Activated CD4-positive, alpha-beta T cell treated with anti-CD3 and anti-CD28 coated beads, Interleukin-2, amount 10 ng/mL, durations not matched to agents 24 days and 14 days (primary cell): ENCODE data around the gene IFT81. TPM values are rescaled to one million over a fixed set of nuclear protein-coding genes. Genes with fewer than 3 reads are reported as not detected.
"Not testable (repeated sequence)": the region's sequence is repeated elsewhere in the genome, so short reads cannot be mapped to it uniquely, and the experiment has no call there.

Source experiments
- DNase-seq: peaks from one replicate; pipeline ENCODE4 v3.0.0; 2022
- H3K27ac Mint-ChIP-seq: one replicate; pipeline ENCODE4 v1.8.0; 2022; ENCODE audit warnings: mild to moderate bottlenecking, mixed read lengths
- H3K27me3 Mint-ChIP-seq: one replicate; pipeline ENCODE4 v1.8.0; 2022; ENCODE audit warnings: mixed read lengths
- H3K36me3 Mint-ChIP-seq: one replicate; pipeline ENCODE4 v1.8.0; 2022; ENCODE audit warnings: low read depth, mild to moderate bottlenecking, mixed read lengths
- H3K4me1 Mint-ChIP-seq: one replicate; pipeline ENCODE4 v1.8.0; 2021; ENCODE audit warnings: mixed read lengths
- H3K4me3 Mint-ChIP-seq: one replicate; pipeline ENCODE4 v1.8.0; 2022; ENCODE audit warnings: mild to moderate bottlenecking, moderate library complexity, mixed read lengths
- H3K9me3 Mint-ChIP-seq: one replicate; pipeline ENCODE4 v1.8.0; 2021; ENCODE audit warnings: mixed read lengths
- intact Hi-C: fragments of 100-400 bp; cut with micrococcal nuclease; formaldehyde crosslinking; loops from one replicate; pipeline ENCODE4 v1.15.1; 2023
- total RNA-seq: library from RNA; stranded (reverse); gene quantifications from 2 replicates; pipeline ENCODE4 v1.2.3, GENCODE V29; 2022

Gene IFT81
- total RNA-seq, 1 donor from 2014 or later, result 1.6 TPM

DNA sequence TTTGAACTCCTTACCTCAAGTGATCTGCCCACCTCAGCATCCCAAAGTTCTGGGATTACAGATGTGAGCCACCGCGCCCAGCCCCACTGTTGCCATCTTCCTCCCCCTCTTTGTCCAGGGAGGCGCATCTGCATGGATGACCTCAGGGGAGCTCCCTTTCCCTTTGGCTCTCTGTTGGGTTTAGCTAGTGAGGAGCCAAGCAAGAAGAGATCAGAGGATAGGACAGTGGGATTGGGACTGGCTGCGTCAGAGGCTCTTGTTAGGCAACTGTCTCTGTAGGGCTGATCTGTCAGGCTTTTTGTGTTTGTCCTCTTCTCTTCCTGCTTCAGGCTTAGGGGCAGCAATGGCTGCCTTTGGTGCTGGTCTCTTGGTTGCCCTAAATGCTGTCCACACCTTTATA is 8.5 kb upstream of the IFT81 start:
- Mint-ChIP-seq H3K4me1 (peaks cover under 1% of the 10 kb centered on the region), H3K27ac (no peak overlapping the region), H3K4me3 (no peak overlapping the region), H3K9me3 (no peaks in the 10 kb centered on the region), H3K36me3 (no peaks in the 10 kb centered on the region), H3K27me3 (peaks cover 18% of the 10 kb centered on the region)
- DNase-seq, result no peak
- intact Hi-C loops, result no loop called here

DNA sequence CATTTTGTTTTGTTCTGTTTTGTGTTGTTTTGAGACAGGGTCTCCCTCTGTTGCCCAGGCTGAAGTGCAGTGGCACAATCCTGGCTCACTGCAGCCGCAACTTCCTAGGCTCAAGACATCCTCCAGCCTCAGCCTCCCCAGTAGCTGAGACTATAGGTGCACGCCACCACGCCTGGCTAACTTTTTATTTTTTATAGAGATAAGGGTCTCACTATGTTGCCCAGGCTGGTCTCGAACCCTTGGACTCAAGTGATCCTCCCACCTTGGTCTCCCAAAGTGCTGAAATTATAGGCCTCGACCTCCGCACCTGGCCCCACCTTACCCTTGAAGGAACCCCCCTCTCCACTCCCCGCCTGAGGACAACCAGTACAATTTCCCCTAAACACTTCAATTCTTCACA is 7.5 kb upstream of the IFT81 start:
- no peak for DNase-seq
- no peak overlapping the region for H3K27ac Mint-ChIP-seq
- H3K4me1 Mint-ChIP-seq, result peaks cover 2% of the 10 kb centered on the region
- peaks cover 25% of the 10 kb centered on the region for H3K27me3 Mint-ChIP-seq
- H3K9me3 Mint-ChIP-seq, result no peaks in the 10 kb centered on the region
- no peaks in the 10 kb centered on the region for H3K36me3 Mint-ChIP-seq
- intact Hi-C loops, result no loop called here
- no peak overlapping the region for H3K4me3 Mint-ChIP-seq

DNA sequence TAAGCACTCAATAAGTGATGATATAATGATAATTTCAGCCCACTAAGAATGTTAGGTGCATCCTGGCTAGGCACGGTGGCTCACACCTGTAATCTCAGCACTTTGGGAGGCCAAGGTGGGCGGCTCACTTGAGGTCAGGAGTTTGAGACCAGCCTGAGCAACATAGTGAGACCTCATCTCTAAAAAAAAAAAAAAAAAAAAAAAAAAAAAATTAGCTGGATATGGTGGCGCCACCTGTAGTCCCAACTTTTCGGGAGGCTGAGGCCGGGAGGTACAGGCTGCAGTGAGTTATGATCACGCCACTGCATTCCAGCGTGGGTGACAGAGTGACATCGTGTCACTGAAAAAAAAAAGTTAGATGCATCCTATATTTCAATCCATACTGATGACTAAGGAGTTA is 6.9 kb upstream of the IFT81 start:
- H3K27ac Mint-ChIP-seq, intact Hi-C loops, H3K4me1 Mint-ChIP-seq, H3K9me3 Mint-ChIP-seq, DNase-seq, H3K36me3 Mint-ChIP-seq, H3K4me3 Mint-ChIP-seq: not testable (repeated sequence)
- peaks cover 25% of the 10 kb centered on the region for H3K27me3 Mint-ChIP-seq

DNA sequence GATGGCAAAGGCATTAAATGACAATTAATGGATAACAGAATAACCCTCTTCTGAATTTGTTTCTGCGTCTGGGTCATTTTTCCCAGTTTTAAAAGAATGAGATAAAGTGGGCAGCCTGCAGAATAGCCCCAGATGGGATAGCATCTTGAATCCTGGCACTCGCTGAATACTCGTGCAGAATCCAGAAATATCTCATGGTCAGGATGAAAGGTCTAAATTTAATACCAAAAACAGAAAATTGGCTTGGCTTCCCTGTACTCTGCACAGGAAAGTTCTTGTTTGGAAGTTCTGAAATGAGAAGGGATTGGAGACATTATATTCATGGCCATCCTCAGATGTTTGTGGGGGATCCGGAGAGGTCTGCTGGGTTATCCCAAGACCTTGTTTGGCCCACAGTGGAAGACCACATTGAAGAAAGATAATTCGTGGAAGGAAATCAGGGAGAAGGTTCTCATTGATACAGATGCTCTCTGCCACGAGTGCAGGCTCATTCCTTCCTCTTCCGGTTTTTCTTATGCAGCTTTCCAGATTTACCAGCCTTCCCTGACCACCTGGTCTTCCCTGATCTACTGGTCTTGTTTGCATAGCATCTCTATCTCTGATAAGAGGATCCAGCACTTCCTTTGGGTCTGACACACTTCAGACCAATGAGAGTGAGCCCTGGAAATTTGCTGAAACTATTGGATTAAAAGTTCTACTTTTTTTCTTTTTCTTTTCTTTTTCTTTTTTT is 6.0 kb upstream of the IFT81 start:
- peaks cover 27% of the 10 kb centered on the region for H3K27me3 Mint-ChIP-seq
- DNase-seq, result no peak
- H3K36me3 Mint-ChIP-seq, result no peaks in the 10 kb centered on the region
- H3K9me3 Mint-ChIP-seq, result no peaks in the 10 kb centered on the region
- intact Hi-C loops, result no loop called here
- no peak overlapping the region for H3K27ac Mint-ChIP-seq
- H3K4me3 Mint-ChIP-seq, result no peak overlapping the region
- peaks cover 2% of the 10 kb centered on the region for H3K4me1 Mint-ChIP-seq

DNA sequence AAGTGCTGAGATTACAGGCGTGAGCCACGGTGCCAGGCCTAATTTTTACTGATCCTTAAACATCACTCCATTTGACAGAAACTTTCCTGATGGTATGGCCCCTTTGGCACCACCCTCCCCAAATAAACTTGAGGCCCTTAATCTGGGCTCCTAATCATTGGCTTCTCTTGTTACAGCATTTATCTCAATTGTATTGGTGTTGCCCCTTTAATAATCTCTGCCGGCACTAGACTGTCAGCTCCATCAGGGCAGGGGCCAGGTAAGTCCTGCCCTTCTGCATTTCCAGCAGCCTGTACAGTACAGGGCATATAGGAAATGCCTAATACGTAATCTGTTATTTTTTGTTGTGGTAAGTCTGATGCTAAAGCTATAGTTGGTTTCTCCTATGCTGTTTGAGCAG is 1.2 kb upstream of the IFT81 start:
- Mint-ChIP-seq H3K27me3 (peaks cover 38% of the 10 kb centered on the region), H3K27ac (no peak overlapping the region), H3K9me3 (no peaks in the 10 kb centered on the region), H3K4me3 (no peak overlapping the region), H3K4me1 (peaks cover 9% of the 10 kb centered on the region), H3K36me3 (no peaks in the 10 kb centered on the region)
- intact Hi-C loops, result no loop called here
- DNase-seq, result no peak

DNA sequence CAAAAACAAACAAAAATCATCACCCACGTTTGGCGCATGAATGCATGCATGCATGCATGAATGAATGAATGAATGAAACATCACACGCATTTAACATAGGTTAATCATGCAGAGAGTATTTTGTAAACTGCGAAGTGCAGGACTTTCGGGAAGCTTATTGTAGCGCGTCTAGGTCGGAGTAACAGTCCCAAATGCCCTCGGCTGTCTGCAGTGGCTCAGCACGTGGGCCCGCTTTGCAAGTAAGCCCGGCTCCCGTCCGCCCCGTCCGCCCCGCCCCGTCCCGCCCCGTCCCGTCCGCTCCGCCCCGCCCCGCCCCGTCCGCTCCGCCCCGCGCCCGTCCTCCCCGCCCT is 263 bp upstream of the IFT81 start:
- H3K9me3 Mint-ChIP-seq, result no peaks in the 10 kb centered on the region
- peaks cover 9% of the 10 kb centered on the region for H3K4me1 Mint-ChIP-seq
- peak overlapping the region; percentile 40 for H3K27ac Mint-ChIP-seq
- no peaks in the 10 kb centered on the region for H3K36me3 Mint-ChIP-seq
- no peak for DNase-seq
- intact Hi-C loops, result loop anchor here (1.0 to 2.0 kb wide), 3 partner anchors 75 to 156 kb away; partner anchors contain the start of genes C12orf76 and GIT2
- peak overlapping the region; percentile 86 for H3K4me3 Mint-ChIP-seq
- peaks cover 35% of the 10 kb centered on the region for H3K27me3 Mint-ChIP-seq

DNA sequence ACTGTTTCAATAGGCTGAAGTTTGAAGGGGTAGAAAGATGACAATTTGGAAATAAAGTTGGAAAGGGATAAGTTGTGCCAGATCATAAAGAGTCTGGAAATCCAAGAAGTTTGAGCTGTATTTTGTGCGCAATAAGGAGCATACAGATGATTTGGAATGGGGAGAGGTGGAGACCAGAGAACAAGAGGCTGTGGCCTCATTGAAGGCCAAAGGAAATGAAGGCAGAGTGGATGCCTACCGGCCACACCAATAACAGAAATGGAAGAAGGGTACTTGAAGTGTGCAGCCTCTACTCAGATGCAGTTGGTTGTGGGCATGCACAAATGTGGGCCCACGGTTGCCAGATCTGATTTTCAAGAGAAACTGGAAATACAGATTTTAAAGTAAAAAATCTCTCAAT is 2.4 kb downstream of the IFT81 start:
- no peak overlapping the region for H3K27ac Mint-ChIP-seq
- no peak for DNase-seq
- H3K4me1 Mint-ChIP-seq, result peaks cover 7% of the 10 kb centered on the region
- peaks cover 19% of the 10 kb centered on the region for H3K27me3 Mint-ChIP-seq
- no peaks in the 10 kb centered on the region for H3K36me3 Mint-ChIP-seq
- intact Hi-C loops, result no loop called here
- H3K9me3 Mint-ChIP-seq, result no peaks in the 10 kb centered on the region
- H3K4me3 Mint-ChIP-seq, result no peak overlapping the region

DNA sequence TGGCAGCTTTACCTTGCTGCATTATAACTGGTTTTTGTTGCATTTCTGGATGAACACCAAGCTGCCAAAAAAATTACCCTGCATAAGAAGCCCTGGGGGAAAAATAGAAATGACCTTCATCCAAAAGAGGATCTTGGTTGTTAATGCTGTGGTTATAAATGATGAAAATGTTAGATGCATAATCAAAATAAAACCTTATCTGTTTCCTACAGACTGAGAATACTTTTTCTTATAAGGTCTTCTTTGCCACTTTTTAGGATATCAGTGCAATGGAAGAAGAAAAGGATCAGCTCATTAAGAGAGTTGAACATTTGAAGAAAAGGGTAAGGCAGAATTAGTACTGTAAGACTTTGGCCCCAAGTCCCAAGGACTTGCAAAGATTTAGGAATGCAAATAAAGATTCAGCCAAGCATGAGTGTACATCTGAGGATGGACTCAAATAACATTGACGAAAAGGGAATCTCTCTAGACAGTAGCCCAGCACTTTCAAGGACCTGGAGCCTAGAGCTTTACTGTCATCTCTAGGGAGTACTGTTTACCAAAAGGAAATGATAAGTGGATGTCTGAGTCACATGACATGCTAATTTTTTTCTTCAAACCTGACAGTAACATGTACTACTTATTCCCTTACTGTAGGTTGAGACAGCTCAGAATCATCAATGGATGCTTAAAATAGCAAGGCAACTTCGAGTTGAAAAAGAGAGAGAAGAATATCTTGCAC is 10.7 kb downstream of the IFT81 start:
- DNase-seq, result no peak
- Mint-ChIP-seq H3K4me3 (no peak overlapping the region), H3K9me3 (no peaks in the 10 kb centered on the region), H3K4me1 (peaks cover 4% of the 10 kb centered on the region), H3K36me3 (no peaks in the 10 kb centered on the region), H3K27me3 (no peaks in the 10 kb centered on the region), H3K27ac (no peak overlapping the region)
- intact Hi-C loops, result no loop called here

DNA sequence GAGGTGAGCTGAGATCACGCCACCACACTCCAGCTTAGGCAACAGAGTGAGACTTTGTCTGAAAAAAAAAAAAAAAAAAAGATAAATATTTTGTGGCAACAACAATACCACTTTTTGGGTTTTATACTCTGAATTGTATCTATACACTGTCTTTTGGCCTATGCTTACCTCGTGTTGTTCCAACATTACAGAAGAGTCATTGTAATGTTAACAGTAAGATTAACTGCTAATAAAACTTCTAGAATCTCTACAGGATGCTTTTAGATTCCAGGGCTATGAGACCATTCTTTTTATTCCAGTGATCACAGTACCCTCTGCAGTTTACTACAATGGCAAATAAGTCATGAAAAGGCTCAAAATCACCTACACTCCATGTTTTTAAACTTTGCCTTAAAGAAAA is 11.6 kb downstream of the IFT81 start:
- H3K27ac Mint-ChIP-seq, result no peak overlapping the region
- H3K4me3 Mint-ChIP-seq, result no peak overlapping the region
- no peaks in the 10 kb centered on the region for H3K9me3 Mint-ChIP-seq
- DNase-seq, result no peak
- no peaks in the 10 kb centered on the region for H3K27me3 Mint-ChIP-seq
- intact Hi-C loops, result no loop called here
- peaks cover 4% of the 10 kb centered on the region for H3K4me1 Mint-ChIP-seq
- H3K36me3 Mint-ChIP-seq, result no peaks in the 10 kb centered on the region

DNA sequence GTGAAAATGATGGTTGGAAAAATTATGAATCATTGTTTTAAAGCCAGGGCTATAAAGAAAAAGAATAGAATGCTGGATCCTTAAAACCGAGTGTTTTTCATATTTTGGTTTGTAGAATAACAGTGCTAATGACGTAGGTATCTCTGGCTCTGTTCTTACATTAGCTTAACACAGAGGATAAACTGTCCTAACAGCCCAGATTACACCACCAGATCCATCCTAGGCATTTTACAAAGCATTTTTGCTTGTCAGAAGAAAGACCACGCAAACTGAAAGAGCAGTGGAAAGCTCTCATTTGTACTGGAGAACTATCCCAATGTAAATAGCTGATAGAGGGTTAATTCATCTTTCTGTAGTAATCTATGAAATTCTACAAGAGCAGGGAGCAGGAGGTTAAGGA is 13.6 kb downstream of the IFT81 start:
- Mint-ChIP-seq H3K27ac (no peak overlapping the region), H3K36me3 (no peaks in the 10 kb centered on the region), H3K27me3 (no peaks in the 10 kb centered on the region), H3K9me3 (no peaks in the 10 kb centered on the region), H3K4me3 (no peak overlapping the region), H3K4me1 (peaks cover 4% of the 10 kb centered on the region)
- intact Hi-C loops, result no loop called here
- DNase-seq, result no peak

DNA sequence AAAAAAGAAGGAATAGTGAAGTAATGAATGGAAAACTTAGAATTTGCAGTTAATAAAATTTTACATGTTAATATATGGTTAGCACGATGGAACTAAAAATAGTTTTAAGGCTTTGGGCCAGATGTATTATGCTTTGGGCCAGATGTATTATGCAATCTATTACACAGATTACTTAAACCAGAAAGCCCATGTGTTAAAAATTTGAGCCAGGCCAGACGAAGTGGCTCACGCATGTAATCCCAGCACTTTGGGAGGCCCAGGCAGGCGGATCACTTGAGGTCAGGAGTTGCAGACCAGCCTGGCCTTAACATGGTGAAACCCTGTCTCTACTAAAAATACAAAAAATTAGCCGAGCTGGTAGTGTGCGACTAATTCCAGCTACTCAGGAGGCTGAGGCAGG is 17.2 kb downstream of the IFT81 start:
- Mint-ChIP-seq H3K36me3 (no peaks in the 10 kb centered on the region), H3K4me1 (no peaks in the 10 kb centered on the region), H3K27me3 (no peaks in the 10 kb centered on the region), H3K4me3 (no peak overlapping the region), H3K27ac (no peak overlapping the region), H3K9me3 (no peaks in the 10 kb centered on the region)
- intact Hi-C loops, result no loop called here
- DNase-seq, result no peak

DNA sequence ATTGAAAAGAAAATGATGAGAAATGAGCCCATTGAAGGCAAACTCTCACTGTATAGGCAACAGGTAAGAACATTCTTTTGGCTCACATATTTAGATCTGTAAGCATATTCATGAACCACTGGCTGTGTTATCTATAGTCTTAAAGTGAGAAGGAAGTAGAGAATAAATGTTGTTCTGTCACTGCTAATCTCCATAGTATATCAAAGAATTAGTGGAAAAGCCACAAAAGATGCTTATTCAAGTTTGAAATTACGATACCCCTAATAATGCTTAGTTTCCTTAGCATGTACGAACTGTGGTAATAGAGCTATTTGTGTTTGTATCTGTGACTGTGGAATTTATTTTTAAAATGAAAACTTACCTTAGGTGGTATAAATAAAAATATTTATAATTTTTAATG is 22.8 kb downstream of the IFT81 start:
- Mint-ChIP-seq H3K27ac (no peak overlapping the region), H3K4me3 (no peak overlapping the region), H3K27me3 (no peaks in the 10 kb centered on the region), H3K4me1 (peaks cover 9% of the 10 kb centered on the region), H3K36me3 (no peaks in the 10 kb centered on the region), H3K9me3 (no peaks in the 10 kb centered on the region)
- intact Hi-C loops, result no loop called here
- no peak for DNase-seq

DNA sequence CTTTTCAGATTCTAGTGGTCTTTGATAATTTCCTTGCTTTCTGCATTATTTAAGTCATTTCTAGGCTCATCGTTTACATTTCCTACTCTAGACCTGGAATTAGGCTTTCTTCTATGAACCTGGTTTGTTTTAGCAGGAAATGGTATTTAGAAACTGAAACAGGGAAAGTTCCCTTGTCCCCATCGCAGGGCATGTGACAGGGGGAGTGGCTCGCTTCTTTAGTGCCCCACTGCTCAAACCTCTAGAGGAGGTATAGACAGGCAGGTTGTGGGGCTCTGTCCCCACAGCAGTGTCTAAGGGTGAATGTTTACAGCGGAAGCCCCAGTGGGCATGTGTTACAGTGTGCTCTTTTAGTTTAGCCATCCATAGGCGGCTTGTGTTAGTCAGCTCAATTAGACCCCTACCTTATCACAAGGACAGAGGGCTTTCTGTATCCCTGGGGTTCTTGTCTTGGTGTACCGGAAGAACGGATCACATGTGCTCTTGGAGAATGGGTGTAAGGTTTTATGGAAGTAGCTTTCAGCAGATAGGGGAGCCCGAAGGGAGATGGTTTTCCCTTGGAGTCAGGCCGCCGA is 25.0 kb downstream of the IFT81 start:
- Mint-ChIP-seq H3K4me1 (peaks cover 9% of the 10 kb centered on the region), H3K36me3 (no peaks in the 10 kb centered on the region), H3K9me3 (no peaks in the 10 kb centered on the region), H3K4me3 (no peak overlapping the region), H3K27me3 (no peaks in the 10 kb centered on the region), H3K27ac (no peak overlapping the region)
- intact Hi-C loops, result no loop called here
- DNase-seq, result peak; percentile 71

DNA sequence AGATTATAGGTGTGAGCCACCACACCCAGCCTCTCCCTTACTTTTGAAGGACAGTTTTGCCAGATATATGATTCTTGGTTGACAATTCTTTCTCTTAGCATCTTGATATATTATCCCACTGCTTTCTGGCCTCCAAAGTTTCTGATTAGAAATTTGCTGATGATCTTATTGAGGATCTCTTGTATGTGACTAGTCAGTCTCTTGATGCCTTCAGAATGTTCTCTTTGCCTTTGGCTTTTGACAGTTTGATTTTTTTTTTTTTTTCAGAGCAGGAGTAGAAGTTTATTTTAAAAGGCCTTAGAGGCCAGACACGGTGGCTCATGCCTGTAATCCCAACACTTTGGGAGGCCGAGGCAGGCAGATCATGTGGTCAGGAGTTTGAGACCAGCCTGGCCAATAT is 32.6 kb downstream of the IFT81 start:
- peaks cover 6% of the 10 kb centered on the region for H3K4me1 Mint-ChIP-seq
- no peak overlapping the region for H3K4me3 Mint-ChIP-seq
- peaks cover 14% of the 10 kb centered on the region for H3K36me3 Mint-ChIP-seq
- no peak for DNase-seq
- intact Hi-C loops, result no loop called here
- peaks cover 8% of the 10 kb centered on the region for H3K9me3 Mint-ChIP-seq
- no peak overlapping the region for H3K27ac Mint-ChIP-seq
- H3K27me3 Mint-ChIP-seq, result no peaks in the 10 kb centered on the region
